ENCODE results near the gene CENPF.
"Not testable (repeated sequence)": the region's sequence is repeated elsewhere in the genome, so short reads cannot be mapped to it uniquely, and the experiment has no call there.

Gene CENPF

GRCh38 chr1:214590696-214591095 lies 12.3 kb upstream of the CENPF start:
- Mint-ChIP-seq H3K27ac (no peak overlapping the region), H3K4me3 (no peak overlapping the region), H3K27me3 (ENCODE audit: low read depth) (peaks cover 22% of the 10 kb centered on the region), H3K9me3 (no peaks in the 10 kb centered on the region), H3K4me1 (ENCODE audit: low read depth) (no peaks in the 10 kb centered on the region), H3K36me3 (ENCODE audit: low read depth) (no peaks in the 10 kb centered on the region)
- DNase-seq (ENCODE audit: low spot score), result no peak

DNA sequence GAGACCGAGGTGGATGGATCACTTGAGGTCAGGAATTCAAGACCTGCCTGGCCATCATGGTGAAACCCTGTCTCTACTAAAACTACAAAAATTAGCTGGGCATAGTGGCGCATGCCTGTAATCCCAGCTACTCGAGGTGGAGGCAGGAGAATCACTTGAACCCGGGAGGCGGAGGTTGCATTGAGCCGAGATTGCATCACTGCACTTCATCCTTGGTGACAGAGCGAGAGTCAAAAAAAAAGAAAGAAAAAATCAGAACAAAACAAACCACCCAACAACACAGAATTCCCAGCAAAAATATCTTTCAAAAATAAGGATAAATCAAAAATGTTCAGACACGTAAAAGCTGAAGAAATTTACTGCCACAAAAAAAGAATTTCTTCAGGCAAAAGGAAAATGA lies 11.1 kb upstream of the CENPF start:
- not testable (repeated sequence) for H3K4me1 Mint-ChIP-seq (ENCODE audit: low read depth); H3K27ac Mint-ChIP-seq; H3K9me3 Mint-ChIP-seq; DNase-seq (ENCODE audit: low spot score); H3K4me3 Mint-ChIP-seq; H3K36me3 Mint-ChIP-seq (ENCODE audit: low read depth)
- H3K27me3 Mint-ChIP-seq (ENCODE audit: low read depth), result peaks cover 22% of the 10 kb centered on the region

- Mint-ChIP-seq H3K4me3 (no peak overlapping the region), H3K27me3 (ENCODE audit: low read depth) (peaks cover 22% of the 10 kb centered on the region), H3K27ac (no peak overlapping the region), H3K4me1 (ENCODE audit: low read depth) (no peaks in the 10 kb centered on the region), H3K9me3 (no peaks in the 10 kb centered on the region), H3K36me3 (ENCODE audit: low read depth) (no peaks in the 10 kb centered on the region)
- DNase-seq (ENCODE audit: low spot score), result no peak
Measured at GRCh38 chr1:214593158-214593557, 9.8 kb upstream of the CENPF start.

- DNase-seq (ENCODE audit: low spot score), result no peak
- peak overlapping the region; percentile 93 for H3K27ac Mint-ChIP-seq
- H3K4me1 Mint-ChIP-seq (ENCODE audit: low read depth), result peaks cover 22% of the 10 kb centered on the region
- no peaks in the 10 kb centered on the region for H3K27me3 Mint-ChIP-seq (ENCODE audit: low read depth)
- peaks cover 24% of the 10 kb centered on the region for H3K36me3 Mint-ChIP-seq (ENCODE audit: low read depth)
- H3K9me3 Mint-ChIP-seq, result no peaks in the 10 kb centered on the region
- H3K4me3 Mint-ChIP-seq, result peak overlapping the region; percentile 99
Measured at GRCh38 chr1:214603819-214604252, 841 bp downstream of the CENPF start.

DNA sequence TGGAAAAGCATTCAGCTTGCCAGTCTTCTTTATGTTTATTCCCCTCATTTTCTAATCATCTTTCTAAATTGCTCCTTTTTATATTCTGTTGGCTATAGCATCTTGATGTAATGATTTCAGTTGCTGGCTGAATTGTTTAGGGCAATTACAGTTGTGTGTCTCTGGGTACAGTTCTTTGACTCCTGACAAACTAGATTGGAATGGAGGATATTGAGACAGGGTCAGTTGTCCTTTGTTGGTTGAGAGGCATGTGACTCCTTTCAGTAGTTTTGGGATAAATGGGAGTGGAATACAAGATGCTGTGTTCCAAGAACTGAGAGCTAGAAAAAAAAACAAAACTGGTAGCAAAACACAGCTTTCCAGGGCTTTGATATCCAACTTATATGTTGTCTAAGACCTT lies 1.5 kb downstream of the CENPF start:
- DNase-seq (ENCODE audit: low spot score), result no peak
- H3K27me3 Mint-ChIP-seq (ENCODE audit: low read depth), result no peaks in the 10 kb centered on the region
- peak overlapping the region; percentile 93 for H3K27ac Mint-ChIP-seq
- peak overlapping the region; percentile 99 for H3K4me3 Mint-ChIP-seq
- peaks cover 5% of the 10 kb centered on the region for H3K9me3 Mint-ChIP-seq
- peaks cover 24% of the 10 kb centered on the region for H3K4me1 Mint-ChIP-seq (ENCODE audit: low read depth)
- H3K36me3 Mint-ChIP-seq (ENCODE audit: low read depth), result peaks cover 29% of the 10 kb centered on the region

DNA sequence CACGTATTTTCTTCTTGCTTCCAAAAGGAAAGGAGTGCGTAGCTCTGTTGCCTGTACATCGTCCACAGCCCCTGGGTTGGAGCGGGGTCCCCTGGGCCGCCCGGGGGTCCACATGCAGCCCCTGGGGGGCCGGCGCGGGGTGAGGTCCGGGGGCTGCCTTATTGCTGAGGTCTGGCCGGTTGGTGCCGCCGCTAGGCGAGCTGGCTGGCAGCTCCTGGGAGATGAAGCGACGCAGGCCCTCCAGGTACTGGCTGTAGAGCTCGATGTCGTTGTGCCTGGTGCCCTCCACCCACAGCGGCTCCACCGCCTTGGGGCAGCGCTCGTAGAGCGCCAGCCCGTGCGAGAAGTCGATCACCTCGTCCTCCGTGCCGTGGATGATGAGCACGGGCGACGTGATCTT lies 2.5 kb downstream of the CENPF start:
- DNase-seq (ENCODE audit: low spot score); H3K4me3 Mint-ChIP-seq; H3K27ac Mint-ChIP-seq; H3K27me3 Mint-ChIP-seq (ENCODE audit: low read depth): not testable (repeated sequence)
- peaks cover 11% of the 10 kb centered on the region for H3K9me3 Mint-ChIP-seq
- peaks cover 39% of the 10 kb centered on the region for H3K36me3 Mint-ChIP-seq (ENCODE audit: low read depth)
- H3K4me1 Mint-ChIP-seq (ENCODE audit: low read depth), result peaks cover 25% of the 10 kb centered on the region

DNA sequence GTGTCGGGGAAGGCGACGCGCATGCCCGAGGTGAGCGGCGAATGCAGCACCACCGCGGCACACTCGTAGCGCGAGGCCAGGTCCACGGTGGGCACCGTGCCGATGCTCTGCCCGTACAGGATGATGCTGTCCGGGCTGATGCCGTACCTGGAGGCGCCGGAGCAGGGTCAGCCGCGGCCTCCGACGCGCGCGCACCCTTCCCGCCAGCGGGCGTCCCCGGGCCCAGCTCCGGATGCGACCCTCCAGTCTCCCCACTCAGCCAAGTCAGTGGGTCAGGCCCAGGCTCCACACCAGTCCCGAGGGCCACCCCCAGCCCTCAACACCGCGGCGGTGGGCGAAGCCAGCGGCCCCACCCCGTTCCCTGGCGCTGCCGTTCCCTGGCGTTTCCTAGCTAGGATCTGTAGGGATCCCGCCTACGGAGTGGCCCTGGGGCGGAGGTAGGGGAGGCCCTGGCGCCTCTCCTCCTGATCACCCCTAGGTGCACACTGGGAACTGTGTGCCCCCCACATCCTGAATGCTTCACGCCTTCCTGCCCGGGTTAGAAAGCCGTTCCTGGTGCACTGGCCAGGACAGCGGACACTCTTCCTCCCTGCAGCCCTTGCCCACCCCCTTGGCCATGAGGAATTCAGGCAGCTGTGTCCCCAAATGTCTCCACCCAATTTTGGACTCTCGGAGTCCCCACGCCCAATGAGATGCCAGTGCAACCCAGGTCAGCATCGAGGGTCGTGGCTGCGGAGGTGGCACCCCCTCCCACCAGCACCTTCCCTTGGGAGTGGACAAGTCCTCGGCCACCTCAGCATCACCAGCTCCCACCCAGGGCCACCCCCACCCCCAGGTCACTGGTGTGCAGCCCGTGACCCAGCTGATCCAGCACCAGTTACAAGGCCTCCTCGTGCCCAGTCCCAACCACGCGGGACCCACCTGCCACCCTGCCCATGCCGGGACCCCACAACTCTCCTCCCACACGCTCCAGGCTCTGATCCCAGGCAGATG lies 3.2 kb downstream of the CENPF start:
- H3K27me3 Mint-ChIP-seq (ENCODE audit: low read depth); H3K4me3 Mint-ChIP-seq; H3K27ac Mint-ChIP-seq; DNase-seq (ENCODE audit: low spot score): not testable (repeated sequence)
- Mint-ChIP-seq H3K36me3 (ENCODE audit: low read depth) (peaks cover 46% of the 10 kb centered on the region), H3K4me1 (ENCODE audit: low read depth) (peaks cover 29% of the 10 kb centered on the region), H3K9me3 (peaks cover 14% of the 10 kb centered on the region)

- H3K27ac Mint-ChIP-seq; H3K4me3 Mint-ChIP-seq; DNase-seq (ENCODE audit: low spot score); H3K27me3 Mint-ChIP-seq (ENCODE audit: low read depth): not testable (repeated sequence)
- Mint-ChIP-seq H3K9me3 (peaks cover 14% of the 10 kb centered on the region), H3K36me3 (ENCODE audit: low read depth) (peaks cover 57% of the 10 kb centered on the region), H3K4me1 (ENCODE audit: low read depth) (peaks cover 35% of the 10 kb centered on the region)
Measured at GRCh38 chr1:214607492-214608215, 4.7 kb downstream of the CENPF start.

DNA sequence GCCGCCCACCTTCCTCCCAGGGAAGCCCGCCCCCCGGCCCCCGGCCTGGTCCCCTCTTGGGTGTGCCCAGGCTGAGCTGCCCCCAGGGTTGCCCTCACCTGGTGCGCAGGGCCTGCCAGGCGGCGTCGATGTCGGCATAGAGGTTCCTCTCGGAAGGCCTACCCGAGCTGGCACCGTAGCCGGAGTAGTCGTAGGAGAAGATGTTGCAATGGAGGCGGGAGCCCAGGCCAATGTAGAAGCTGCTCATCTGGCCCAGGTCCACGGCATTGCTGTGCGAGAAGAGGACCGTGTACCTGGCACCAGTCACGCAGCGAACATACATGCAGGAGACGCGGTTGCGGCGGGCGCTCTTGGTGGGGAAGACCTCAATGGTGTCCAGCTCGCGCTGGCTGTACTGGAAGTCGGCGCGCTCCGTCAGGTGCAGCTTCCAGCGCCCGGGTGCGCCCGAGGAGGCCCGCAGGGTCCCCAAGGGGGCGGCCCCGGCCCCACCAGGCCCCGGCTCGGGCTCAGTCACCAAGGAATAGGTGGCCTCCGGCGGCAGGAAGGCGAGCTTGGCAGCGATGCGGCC lies 5.3 kb downstream of the CENPF start:
- not testable (repeated sequence) for H3K27me3 Mint-ChIP-seq (ENCODE audit: low read depth); H3K27ac Mint-ChIP-seq; DNase-seq (ENCODE audit: low spot score); H3K4me3 Mint-ChIP-seq
- peaks cover 62% of the 10 kb centered on the region for H3K36me3 Mint-ChIP-seq (ENCODE audit: low read depth)
- peaks cover 37% of the 10 kb centered on the region for H3K4me1 Mint-ChIP-seq (ENCODE audit: low read depth)
- peaks cover 14% of the 10 kb centered on the region for H3K9me3 Mint-ChIP-seq

DNA sequence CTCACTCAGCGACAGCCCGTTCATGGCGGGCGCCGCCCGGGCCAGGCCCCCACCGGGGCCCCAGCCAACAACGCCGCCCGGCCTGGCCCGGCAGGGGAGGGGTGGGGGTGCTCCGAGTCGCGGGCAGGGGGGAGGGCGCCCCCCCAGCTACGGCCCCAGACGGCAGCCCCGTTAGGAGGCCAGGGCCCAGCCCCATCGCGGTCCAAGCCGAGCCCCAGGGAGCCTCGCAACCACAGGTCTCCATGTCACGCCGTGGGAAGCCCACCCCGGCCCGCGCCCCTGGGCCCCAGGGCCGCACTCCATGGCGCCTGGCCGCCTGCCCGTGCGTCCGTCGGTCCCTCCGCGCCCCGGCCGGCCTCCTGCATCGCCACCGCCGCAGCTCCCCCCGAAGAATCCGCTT lies 5.8 kb downstream of the CENPF start:
- not testable (repeated sequence) for H3K27me3 Mint-ChIP-seq (ENCODE audit: low read depth); H3K4me3 Mint-ChIP-seq; H3K27ac Mint-ChIP-seq; DNase-seq (ENCODE audit: low spot score)
- H3K4me1 Mint-ChIP-seq (ENCODE audit: low read depth), result peaks cover 39% of the 10 kb centered on the region
- peaks cover 14% of the 10 kb centered on the region for H3K9me3 Mint-ChIP-seq
- H3K36me3 Mint-ChIP-seq (ENCODE audit: low read depth), result peaks cover 64% of the 10 kb centered on the region

DNA sequence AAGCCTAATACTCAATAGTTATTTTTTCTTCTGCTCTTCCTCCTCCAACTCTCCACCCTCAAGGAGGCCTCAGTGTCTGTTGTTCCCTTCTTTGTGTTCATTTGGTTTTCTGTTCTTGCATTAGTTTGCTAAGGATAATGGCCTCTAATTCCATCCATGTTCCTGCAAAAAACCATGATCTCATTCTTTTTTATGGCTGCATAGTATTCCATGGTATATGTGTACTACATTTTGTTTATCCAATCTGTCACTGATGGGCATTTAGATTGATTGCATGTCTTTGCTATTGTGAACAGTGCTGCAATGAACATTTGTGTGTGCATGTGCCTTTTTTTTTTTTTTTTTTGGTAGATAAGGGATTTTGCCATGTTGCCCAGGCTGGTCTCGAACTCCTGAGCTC lies 6.7 kb downstream of the CENPF start:
- H3K27ac Mint-ChIP-seq, result no peak overlapping the region
- H3K27me3 Mint-ChIP-seq (ENCODE audit: low read depth), result no peaks in the 10 kb centered on the region
- H3K9me3 Mint-ChIP-seq, result peaks cover 14% of the 10 kb centered on the region
- H3K36me3 Mint-ChIP-seq (ENCODE audit: low read depth), result peaks cover 63% of the 10 kb centered on the region
- H3K4me3 Mint-ChIP-seq, result no peak overlapping the region
- peaks cover 36% of the 10 kb centered on the region for H3K4me1 Mint-ChIP-seq (ENCODE audit: low read depth)
- no peak for DNase-seq (ENCODE audit: low spot score)

- H3K36me3 Mint-ChIP-seq (ENCODE audit: low read depth), result peaks cover 65% of the 10 kb centered on the region
- H3K4me3 Mint-ChIP-seq, result not testable (repeated sequence)
Measured at GRCh38 chr1:214610136-214610535, 7.1 kb downstream of the CENPF start.

DNA sequence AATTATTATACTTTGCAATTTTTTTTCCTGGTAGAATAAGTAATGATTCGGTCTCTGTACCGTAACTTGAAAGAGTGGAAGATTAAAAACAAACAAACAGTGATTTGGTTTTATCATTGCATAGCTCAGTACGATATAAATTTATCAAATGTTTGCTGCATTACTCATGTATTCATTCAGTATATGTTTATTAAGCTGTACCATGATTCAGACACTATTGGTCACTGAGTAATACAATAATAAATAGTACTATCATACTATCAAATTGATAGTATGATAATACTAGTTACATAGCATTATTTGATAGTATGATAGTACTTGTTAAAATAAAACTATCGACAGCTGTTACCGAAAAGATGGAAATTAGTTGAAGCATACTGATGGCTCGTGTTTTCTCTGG lies 12.1 kb downstream of the CENPF start:
- H3K36me3 Mint-ChIP-seq (ENCODE audit: low read depth), result peaks cover 79% of the 10 kb centered on the region
- H3K4me1 Mint-ChIP-seq (ENCODE audit: low read depth), result peaks cover 43% of the 10 kb centered on the region
- H3K4me3 Mint-ChIP-seq, result no peak overlapping the region
- peaks cover 5% of the 10 kb centered on the region for H3K9me3 Mint-ChIP-seq
- no peak for DNase-seq (ENCODE audit: low spot score)
- no peak overlapping the region for H3K27ac Mint-ChIP-seq
- no peaks in the 10 kb centered on the region for H3K27me3 Mint-ChIP-seq (ENCODE audit: low read depth)

More at GRCh38 chr1:214610136-214610535, 7.1 kb downstream of the CENPF start:
- not testable (repeated sequence) for H3K27ac Mint-ChIP-seq; DNase-seq (ENCODE audit: low spot score); H3K27me3 Mint-ChIP-seq (ENCODE audit: low read depth)
- H3K9me3 Mint-ChIP-seq, result peaks cover 14% of the 10 kb centered on the region
- H3K4me1 Mint-ChIP-seq (ENCODE audit: low read depth), result peaks cover 33% of the 10 kb centered on the region

DNA sequence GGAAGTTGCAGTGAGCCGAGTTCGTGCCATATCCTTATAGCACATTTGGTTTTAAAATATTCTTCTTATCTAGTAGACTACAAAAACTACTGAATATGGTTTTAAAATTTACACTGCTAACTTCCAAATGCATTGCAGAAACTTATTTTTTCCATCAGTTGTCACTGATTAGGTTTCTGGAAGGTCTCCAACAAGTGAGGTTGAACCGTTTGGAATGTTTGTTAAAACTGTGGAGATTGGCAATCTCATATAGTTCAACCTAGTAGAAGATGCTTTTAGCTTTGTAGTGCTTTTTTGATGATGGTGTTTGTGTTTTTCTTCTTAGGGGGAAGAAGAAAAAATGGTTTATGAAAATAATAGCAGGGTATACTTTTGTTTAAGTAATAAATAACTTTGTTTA lies 12.9 kb downstream of the CENPF start:
- Mint-ChIP-seq H3K36me3 (ENCODE audit: low read depth) (peaks cover 74% of the 10 kb centered on the region), H3K4me1 (ENCODE audit: low read depth) (peaks cover 38% of the 10 kb centered on the region), H3K27me3 (ENCODE audit: low read depth) (no peaks in the 10 kb centered on the region), H3K4me3 (no peak overlapping the region), H3K27ac (peak overlapping the region; percentile 49), H3K9me3 (no peaks in the 10 kb centered on the region)
- DNase-seq (ENCODE audit: low spot score), result no peak

Measured in T-helper 2 cell treated with Interferon-gamma antibody and Interleukin-4, amounts not matched to agents 5 μg/mL and 100 μg/mL, for 36 hours (primary cell).